DOHH2 (cell line): ENCODE data around the gene CAMSAP3.

Source experiments
- H3F3A ChIP-seq: fragments of 200-600 bp; sonication (generic), shearing (Covaris generic); 2 replicates; pipeline ENCODE4 v1.6.0; 2016; ENCODE audit warnings: antibody characterized with exemption, mild to moderate bottlenecking; ENCODE audit not compliant: control insufficient read depth, insufficient read depth
- H3K27ac ChIP-seq: fragments of 200-600 bp; sonication (generic); 2 replicates; pipeline ENCODE4 v1.5.1; 2014; ENCODE audit warnings: low read depth, mild to moderate bottlenecking, low read length, moderate library complexity
- H3K27me3 ChIP-seq: fragments of 200-600 bp; sonication (generic); 2 replicates; pipeline ENCODE4 v1.6.1; 2014; ENCODE audit warnings: mild to moderate bottlenecking, low read length, mixed read lengths; ENCODE audit not compliant: control insufficient read depth
- H3K36me3 ChIP-seq: fragments of 200-600 bp; sonication (generic); 2 replicates; pipeline ENCODE4 v1.6.1; 2014; ENCODE audit warnings: mild to moderate bottlenecking, low read length, moderate library complexity, mixed read lengths; ENCODE audit not compliant: control insufficient read depth
- H3K4me1 ChIP-seq: fragments of 200-600 bp; sonication (generic); 2 replicates; pipeline ENCODE4 v1.6.1; 2014; ENCODE audit warnings: mild to moderate bottlenecking, low read length, mixed read lengths; ENCODE audit not compliant: control insufficient read depth
- H3K4me2 ChIP-seq: fragments of 200-600 bp; sonication (generic); 2 replicates; pipeline ENCODE4 v1.6.0; 2014; ENCODE audit warnings: mild to moderate bottlenecking, low read length, moderate library complexity
- H3K4me3 ChIP-seq: fragments of 200-600 bp; sonication (generic); 2 replicates; pipeline ENCODE4 v1.5.1; 2014; ENCODE audit warnings: mild to moderate bottlenecking, low read length, mixed read lengths
- H3K79me2 ChIP-seq: fragments of 200-600 bp; sonication (generic); 2 replicates; pipeline ENCODE4 v1.6.1; 2014; ENCODE audit warnings: mild to moderate bottlenecking, low read length, mixed read lengths; ENCODE audit not compliant: control insufficient read depth
- H3K9me2 ChIP-seq: fragments of 200-600 bp; sonication (generic); replicated peaks from 2 replicates; pipeline ENCODE4 v1.6.1; 2014; ENCODE audit warnings: mild to moderate bottlenecking, low read length, mixed read lengths; ENCODE audit not compliant: control insufficient read depth
- H3K9me3 ChIP-seq: fragments of 200-600 bp; sonication (generic); 2 replicates; pipeline ENCODE4 v1.6.1; 2014; ENCODE audit warnings: antibody characterized with exemption, low read length, mixed read lengths; ENCODE audit not compliant: control insufficient read depth, insufficient read depth
- H4K20me1 ChIP-seq: fragments of 200-600 bp; sonication (generic); 2 replicates; pipeline ENCODE4 v1.6.0; 2014; ENCODE audit warnings: low read depth, mild to moderate bottlenecking, antibody characterized with exemption, low read length, moderate library complexity; ENCODE audit not compliant: control insufficient read depth, insufficient read depth
- EZH2phosphoT487 ChIP-seq: fragments of 200-600 bp; sonication (generic); IDR thresholded peaks from 2 replicates; pipeline ENCODE4 v1.6.1; 2017; ENCODE audit warnings: borderline replicate concordance, mild to moderate bottlenecking, antibody characterized with exemption, low read length, moderate library complexity, mixed read lengths
- TF ChIP-seq, protein P1 (sequence below): fragments of 200-600 bp; sonication (generic); IDR thresholded peaks from one replicate; pipeline ENCODE4 v1.5.1; 2014; ENCODE audit warnings: antibody characterized with exemption, mild to moderate bottlenecking, low read depth, low read length; ENCODE audit not compliant: poor library complexity, severe bottlenecking

Gene CAMSAP3

DNA sequence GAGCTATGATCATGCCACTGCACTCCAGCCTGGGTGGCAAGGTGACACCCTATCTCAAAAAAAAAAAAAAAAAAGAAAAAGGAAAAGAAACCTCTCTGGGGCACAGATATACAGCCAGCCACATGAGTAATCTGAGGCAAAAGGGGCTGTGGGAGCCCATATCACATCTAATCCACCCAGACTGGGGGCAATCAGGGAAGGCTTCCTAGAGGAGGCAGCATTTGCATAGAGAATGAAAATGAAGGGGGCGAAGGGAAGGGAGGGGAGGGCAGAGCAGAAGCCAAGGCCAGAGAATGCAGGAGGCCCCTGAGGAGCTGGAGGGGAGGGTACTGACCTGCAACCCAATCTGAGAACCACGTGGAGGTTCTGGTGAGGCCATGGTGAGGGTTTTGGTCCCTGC is 54.5 kb downstream of the CAMSAP3 start:
- Histone ChIP-seq H3K27ac (no peak overlapping the region), H3K9me2 (no peaks in the 10 kb centered on the region), H3K79me2 (no peaks in the 10 kb centered on the region), H3K4me3 (no peak overlapping the region), H3F3A (0 out of 2 replicates have a peak, but pooled peaks cover 3% of the 10 kb centered on the region), H3K27me3 (no peaks in the 10 kb centered on the region), H3K4me2 (no peak overlapping the region), H3K4me1 (peaks cover 45% of the 10 kb centered on the region), H3K9me3 (no peaks in the 10 kb centered on the region), H4K20me1 (no peaks in the 10 kb centered on the region), H3K36me3 (no peaks in the 10 kb centered on the region)
- no peak for TF ChIP-seq EZH2phosphoT487
- TF ChIP-seq, protein P1, sequence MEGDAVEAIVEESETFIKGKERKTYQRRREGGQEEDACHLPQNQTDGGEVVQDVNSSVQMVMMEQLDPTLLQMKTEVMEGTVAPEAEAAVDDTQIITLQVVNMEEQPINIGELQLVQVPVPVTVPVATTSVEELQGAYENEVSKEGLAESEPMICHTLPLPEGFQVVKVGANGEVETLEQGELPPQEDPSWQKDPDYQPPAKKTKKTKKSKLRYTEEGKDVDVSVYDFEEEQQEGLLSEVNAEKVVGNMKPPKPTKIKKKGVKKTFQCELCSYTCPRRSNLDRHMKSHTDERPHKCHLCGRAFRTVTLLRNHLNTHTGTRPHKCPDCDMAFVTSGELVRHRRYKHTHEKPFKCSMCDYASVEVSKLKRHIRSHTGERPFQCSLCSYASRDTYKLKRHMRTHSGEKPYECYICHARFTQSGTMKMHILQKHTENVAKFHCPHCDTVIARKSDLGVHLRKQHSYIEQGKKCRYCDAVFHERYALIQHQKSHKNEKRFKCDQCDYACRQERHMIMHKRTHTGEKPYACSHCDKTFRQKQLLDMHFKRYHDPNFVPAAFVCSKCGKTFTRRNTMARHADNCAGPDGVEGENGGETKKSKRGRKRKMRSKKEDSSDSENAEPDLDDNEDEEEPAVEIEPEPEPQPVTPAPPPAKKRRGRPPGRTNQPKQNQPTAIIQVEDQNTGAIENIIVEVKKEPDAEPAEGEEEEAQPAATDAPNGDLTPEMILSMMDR = no peak

DNA sequence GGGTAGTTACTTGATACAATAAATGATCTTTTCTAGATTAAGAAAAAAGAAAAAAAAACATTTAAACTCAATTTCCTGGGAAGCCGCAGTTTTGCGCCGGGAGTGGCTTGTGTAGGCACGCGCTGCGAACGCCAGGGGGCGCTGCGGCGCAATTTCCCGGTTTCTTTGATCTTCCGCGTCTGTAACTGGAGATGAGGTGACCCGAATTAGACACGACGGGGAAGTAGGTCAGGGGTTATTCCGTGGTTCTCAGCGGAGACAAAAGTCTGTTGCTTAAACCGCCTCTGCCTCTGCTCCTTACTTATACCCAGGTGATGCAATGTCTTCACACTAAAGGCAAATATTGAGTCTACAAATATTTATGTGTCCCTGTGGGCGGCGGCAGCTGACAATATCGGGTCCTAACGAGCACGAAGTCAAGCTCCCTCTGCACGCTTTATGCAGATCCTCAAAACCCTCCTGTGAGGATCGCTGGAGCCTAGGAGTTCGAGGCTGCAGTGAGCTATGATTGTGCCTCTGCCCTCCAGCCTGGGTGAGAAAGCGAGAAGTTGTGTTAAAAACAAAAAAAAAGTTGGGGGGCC is 56.5 kb downstream of the CAMSAP3 start:
- TF ChIP-seq, protein P1 = peak; percentile 88
- TF ChIP-seq EZH2phosphoT487 = no peak
- no peak overlapping the region for H3K27ac ChIP-seq
- peaks cover 33% of the 10 kb centered on the region for H3K4me1 ChIP-seq
- H3K4me2 ChIP-seq = peak overlapping the region; percentile 73
- H3K27me3 ChIP-seq = no peaks in the 10 kb centered on the region
- H3K79me2 ChIP-seq = no peaks in the 10 kb centered on the region
- H3F3A ChIP-seq = 0 out of 2 replicates have a peak, but pooled peaks cover 3% of the 10 kb centered on the region
- H3K36me3 ChIP-seq = no peaks in the 10 kb centered on the region
- no peaks in the 10 kb centered on the region for H3K9me2 ChIP-seq
- no peaks in the 10 kb centered on the region for H4K20me1 ChIP-seq
- peak overlapping the region; percentile 62 for H3K4me3 ChIP-seq
- H3K9me3 ChIP-seq = no peaks in the 10 kb centered on the region

DNA sequence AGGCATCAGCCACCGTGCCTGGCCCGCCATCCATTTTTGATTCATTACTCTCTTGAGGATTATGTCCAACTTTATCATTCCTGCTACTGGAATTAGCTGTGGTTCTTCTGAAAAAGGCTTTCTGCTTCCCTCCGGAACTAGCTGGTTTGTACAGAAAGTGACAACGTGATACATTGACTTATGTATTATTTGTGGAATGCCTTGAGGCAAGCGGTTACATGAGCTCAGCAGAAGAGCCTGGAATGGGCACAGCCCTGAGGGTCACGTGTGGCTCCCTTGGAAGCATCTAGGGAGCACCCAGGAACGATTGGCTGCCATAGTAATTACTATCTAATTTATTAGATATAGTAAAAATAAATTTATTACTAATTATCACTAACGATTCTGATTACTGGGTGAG is 58.7 kb downstream of the CAMSAP3 start:
- no peak overlapping the region for H3K4me2 ChIP-seq
- no peak overlapping the region for H3K4me3 ChIP-seq
- H3F3A ChIP-seq = 0 out of 2 replicates have a peak, but pooled peaks cover under 1% of the 10 kb centered on the region
- no peak overlapping the region for H3K27ac ChIP-seq
- no peaks in the 10 kb centered on the region for H3K9me3 ChIP-seq
- H3K9me2 ChIP-seq = no peaks in the 10 kb centered on the region
- TF ChIP-seq, protein P1 = no peak
- no peak for TF ChIP-seq EZH2phosphoT487
- no peaks in the 10 kb centered on the region for H3K36me3 ChIP-seq
- no peaks in the 10 kb centered on the region for H3K27me3 ChIP-seq
- H3K79me2 ChIP-seq = no peaks in the 10 kb centered on the region
- H3K4me1 ChIP-seq = peaks cover 25% of the 10 kb centered on the region
- no peaks in the 10 kb centered on the region for H4K20me1 ChIP-seq
